HepG2 (cell line): Measurements from ENCODE around the gene EEPD1. TPM values are rescaled to one million over a fixed set of nuclear protein-coding genes. Genes with fewer than 3 reads are reported as not detected.

Source experiments
- ATAC-seq: fragments of 200-7000 bp; cut with Tn5 transposase; 3 replicates; pipeline ENCODE4 v1.9.1; 2020; ENCODE audit warnings: mild to moderate bottlenecking, moderate library complexity
- BruUV-seq: library from RNA; stranded (reverse); fragments of 400-500 nt; replicated peaks from 2 replicates; lab custom pipeline; 2021; lab: Mats Ljungman, UMichigan
- CTCF ChIA-PET: fragments of 300-600 bp; formaldehyde crosslinking; extraction: SDS; loops from one replicate; lab custom pipeline; 2021; ENCODE audit warnings: low total read pairs, inconsistent platforms, low intra/inter-chr PET ratio; lab: Yijun Ruan, JAX
- POLR2A ChIA-PET: fragments of 350-600 bp; sonication (Branson Sonifier 250); formaldehyde crosslinking; loops from one replicate; lab custom pipeline; 2020; ENCODE audit warnings: antibody characterized with exemption, inconsistent platforms; lab: Yijun Ruan, JAX
- DNase-seq: peaks from one replicate; pipeline ENCODE4 v3.0.0-alpha.2; 2015; ENCODE audit warnings: low spot score
- FAIRE-seq: peaks from 3 replicates; lab custom pipeline; 2011; peaks lifted over from hg19 to GRCh38; lab: Jason Lieb, UNC
- H2AFZ ChIP-seq: one replicate; pipeline ENCODE4 v1.6.1; 2011; ENCODE audit warnings: low read length, inconsistent platforms
- H3K27ac ChIP-seq: fragments of 300-600 bp; 3 replicates; pipeline ENCODE4 v1.8.0; 2011; ENCODE audit warnings: mixed run types, mild to moderate bottlenecking, mixed read lengths, low read length, inconsistent platforms; ENCODE audit not compliant: insufficient read depth; ENCODE audit errors: extremely low read length
- H3K27me3 ChIP-seq, 2 experiments: fragments of 200-600 bp in 1 of 2; 2 replicates in 1 of 2; 3 replicates in 1 of 2; pipeline versions ENCODE4 v1.6.0 to v1.8.0; 2011; ENCODE audit warnings: low read length in 2 of 2, mild to moderate bottlenecking in 2 of 2, moderate library complexity in 2 of 2, inconsistent platforms in 1 of 2; ENCODE audit not compliant: insufficient read depth in 2 of 2, control insufficient read depth in 1 of 2
- H3K36me3 ChIP-seq, 2 experiments: fragments of 200-600 bp in 1 of 2; replicated peaks in 1 of 2; 2 replicates in 1 of 2; 3 replicates in 1 of 2; pipeline versions ENCODE4 v1.5.1 to v1.8.0; 2011; ENCODE audit warnings: low read length in 2 of 2, inconsistent platforms in 1 of 2; ENCODE audit not compliant: insufficient read depth in 2 of 2, control insufficient read depth in 1 of 2
- H3K4me1 ChIP-seq: 2 replicates; pipeline ENCODE4 v1.5.1; 2012; ENCODE audit warnings: low read length, inconsistent platforms; ENCODE audit not compliant: insufficient read depth
- H3K4me2 ChIP-seq: 2 replicates; pipeline ENCODE4 v1.6.0; 2011; ENCODE audit warnings: low read depth, low read length, inconsistent platforms
- H3K4me3 ChIP-seq, 3 experiments: fragments of 200-600 bp in 1 of 3; sonication (generic), shearing (Covaris generic) in 1 of 3; replicated peaks in 1 of 3; 2 replicates each; pipeline ENCODE4 v1.5.1; 2011 to 2016; ENCODE audit warnings: low read length in 3 of 3, inconsistent platforms in 2 of 3, low read depth in 2 of 3, mild to moderate bottlenecking in 2 of 3, control low read depth in 1 of 3, mixed read lengths in 1 of 3; ENCODE audit not compliant: insufficient read depth in 1 of 3
- H3K79me2 ChIP-seq: one replicate; pipeline ENCODE4 v1.6.1; 2011; ENCODE audit warnings: low read length, inconsistent platforms; ENCODE audit not compliant: insufficient read depth
- H3K9ac ChIP-seq: 2 replicates; pipeline ENCODE4 v1.6.0; 2011; ENCODE audit warnings: mild to moderate bottlenecking, low read depth, low read length, inconsistent platforms; ENCODE audit not compliant: insufficient read depth
- H3K9me3 ChIP-seq: 2 replicates; pipeline ENCODE4 v1.5.1; 2012; ENCODE audit warnings: mild to moderate bottlenecking, low read length
- H4K20me1 ChIP-seq: 2 replicates; pipeline ENCODE4 v1.6.0; 2011; ENCODE audit warnings: inconsistent platforms, mild to moderate bottlenecking, low read length, moderate library complexity; ENCODE audit not compliant: insufficient read depth
- MED1 ChIP-seq: sonication (generic); formaldehyde crosslinking; IDR thresholded peaks from 2 replicates; pipeline ENCODE4 v1.4.0; 2020; ENCODE audit warnings: missing genetic modification reagents
- PCBP2 ChIP-seq: fragments of 200-400 bp; formaldehyde crosslinking; optimal IDR thresholded peaks from 2 replicates; pipeline ENCODE3; 2018; ENCODE audit warnings: low read length, low read depth; ENCODE audit not compliant: poor library complexity, severe bottlenecking
- ZNF503 ChIP-seq: sonication (generic); formaldehyde crosslinking; IDR thresholded peaks from 2 replicates; pipeline ENCODE4 v1.4.0; 2020; ENCODE audit warnings: missing genetic modification reagents
- ZNF614 ChIP-seq: IDR thresholded peaks from 2 replicates; pipeline ENCODE4 v1.6.1; 2018; ENCODE audit warnings: missing biosample characterization, missing genetic modification reagents, inconsistent platforms, borderline replicate concordance
- ZNF772 ChIP-seq: sonication (generic); formaldehyde crosslinking; IDR thresholded peaks from 2 replicates; pipeline ENCODE4 v1.5.0; 2020; ENCODE audit warnings: mild to moderate bottlenecking, missing genetic modification reagents
- WGBS: methylation state at CpG from one replicate; pipeline ENCODE4 v1.1.6; 2017; ENCODE audit warnings: low lambda C conversion rate; 5-methylcytosine and 5-hydroxymethylcytosine counted together
- in situ Hi-C: cut with HindIII; loops from 2 replicates; pipeline ENCODE4 v1.10.0; 2017; ENCODE audit warnings: low pct_unique_long_range_greater_than_20kb; ENCODE audit not compliant: extremely low pct_ligation_motif_present
- intact Hi-C: fragments of 100-400 bp; cut with micrococcal nuclease; formaldehyde crosslinking; loops from one replicate; pipeline ENCODE4 v1.10.0; 2022; ENCODE audit not compliant: unreplicated experiment
- polyA plus RNA-seq, 8 experiments: library from polyadenylated mRNA; depleted of rRNA in 3 of 8; stranded (reverse) in 7 of 8; unstranded in 1 of 8; fragments of >200 nt; fragmentation: Illumina TruSeq in 4 of 8; extraction: Trizol in 4 of 8; gene quantifications; 2 replicates each; pipeline versions ENCODE4 v1.2.1 to v1.2.3, GENCODE V29; 2011 to 2016; ENCODE audit warnings: low read depth in 4 of 8, missing spikeins in 1 of 8, mixed read lengths in 1 of 8; ENCODE audit not compliant: insufficient read depth in 1 of 8
- total RNA-seq, 5 experiments: library from RNA; depleted of rRNA; stranded (reverse); fragments of >200 nt; fragmentation: Illumina TruSeq; extraction: Trizol; gene quantifications; 2 replicates each; pipeline ENCODE4 v1.2.3, GENCODE V29; 2016; ENCODE audit warnings: low read depth in 1 of 5
- TF ChIP-seq, protein P1 (sequence below): sonication (generic); IDR thresholded peaks from 2 replicates; pipeline ENCODE4 v1.6.1; 2016; ENCODE audit warnings: low read depth, borderline replicate concordance
- TF ChIP-seq, protein P2 (sequence below): IDR thresholded peaks from 2 replicates; pipeline ENCODE4 v1.6.1; 2016; ENCODE audit warnings: missing biosample characterization, missing genetic modification reagents, low read depth

EEPD1 gene
- total and polyA plus RNA-seq, 2 of the 13 experiments (the other 11 are each of a cell fraction or from before 2014, with no cell fraction given), result 10.1 to 16.4 TPM

DNA sequence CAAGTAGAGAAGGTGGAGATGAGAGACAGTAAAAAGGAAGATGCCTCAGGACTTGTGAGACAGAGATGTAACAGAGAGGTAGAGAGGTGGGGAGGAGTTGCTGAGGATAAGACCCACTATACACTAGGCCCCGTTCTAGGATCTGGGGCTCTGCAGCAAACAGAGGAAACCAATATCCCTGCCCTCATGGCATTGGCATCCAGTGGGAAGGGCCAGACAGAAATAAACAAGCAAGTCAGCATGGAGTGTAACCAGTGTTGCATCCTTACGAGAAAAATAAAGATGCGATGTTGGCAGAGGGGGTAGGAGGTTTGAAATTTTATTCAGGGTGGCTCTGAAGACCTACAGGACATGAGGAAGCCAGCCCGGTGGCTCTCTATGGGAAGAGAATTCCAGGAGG lies 22.0 kb upstream of the EEPD1 start:
- intact Hi-C loops, result no loop called here
- WGBS, result 17% methylated on average over 4 of the region's 4 CpGs

More for the DNA sequence above, 22.0 kb upstream of the EEPD1 start:
- POLR2A ChIA-PET, result interaction anchor here (0.8 to 1.2 kb wide), 2 partner anchors 27 to 156 kb away, joined by 3 read pairs; no protein-coding TSS in a partner anchor
- no peaks in the 10 kb centered on the region for H3K9me3 ChIP-seq
- peak overlapping the region; percentile 0; the same call in 1 of the 2 replicates for H3K9ac ChIP-seq
- BruUV-seq, result no TSS peak
- FAIRE-seq, result no peak
- H3K27ac ChIP-seq, result no peak overlapping the region
- DNase-seq, result no peak
- H3K4me2 ChIP-seq, result peak overlapping the region; percentile 44
- in situ Hi-C loops, result no loop called here
- TF ChIP-seq, protein P1, sequence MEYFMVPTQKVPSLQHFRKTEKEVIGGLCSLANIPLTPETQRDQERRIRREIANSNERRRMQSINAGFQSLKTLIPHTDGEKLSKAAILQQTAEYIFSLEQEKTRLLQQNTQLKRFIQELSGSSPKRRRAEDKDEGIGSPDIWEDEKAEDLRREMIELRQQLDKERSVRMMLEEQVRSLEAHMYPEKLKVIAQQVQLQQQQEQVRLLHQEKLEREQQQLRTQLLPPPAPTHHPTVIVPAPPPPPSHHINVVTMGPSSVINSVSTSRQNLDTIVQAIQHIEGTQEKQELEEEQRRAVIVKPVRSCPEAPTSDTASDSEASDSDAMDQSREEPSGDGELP, result no peak
- TF ChIP-seq ZNF503 (CRISPR knock-in tag), result no peak
- TF ChIP-seq ZNF772 (CRISPR knock-in tag), result no peak
- TF ChIP-seq MED1, result no peak
- no peak for TF ChIP-seq PCBP2
- no peak for TF ChIP-seq ZNF614 (CRISPR knock-in tag)
- TF ChIP-seq, protein P2, sequence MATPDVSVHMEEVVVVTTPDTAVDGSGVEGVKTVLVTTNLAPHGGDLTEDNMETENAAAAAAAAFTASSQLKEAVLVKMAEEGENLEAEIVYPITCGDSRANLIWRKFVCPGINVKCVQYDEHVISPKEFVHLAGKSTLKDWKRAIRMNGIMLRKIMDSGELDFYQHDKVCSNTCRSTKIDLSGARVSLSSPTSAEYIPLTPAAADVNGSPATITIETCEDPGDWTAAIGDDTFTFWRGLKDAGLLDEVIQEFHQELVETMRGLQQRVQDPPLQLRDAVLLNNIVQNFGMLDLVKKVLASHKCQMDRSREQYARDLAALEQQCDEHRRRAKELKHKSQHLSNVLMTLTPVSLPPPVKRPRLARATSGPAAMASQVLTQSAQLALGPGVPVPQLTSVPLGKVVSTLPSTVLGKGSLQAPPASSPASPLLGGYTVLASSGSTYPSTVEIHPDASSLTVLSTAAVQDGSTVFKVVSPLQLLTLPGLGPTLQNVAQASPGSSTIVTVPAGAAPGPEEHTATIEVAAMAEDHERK (CRISPR knock-in tag), result no peak
- TF ChIP-seq, all 625 proteins: peak for 0
- peak; percentile 21; the same call in 1 of the 3 replicates for ATAC-seq
- Histone ChIP-seq H3K27me3 (peaks cover 1 to 11% of the 10 kb centered on the region in 2 experiments; a peak in 3 of 5 replicates), H3K79me2 (no peaks in the 10 kb centered on the region), H2AFZ (no peak overlapping the region), H3K4me1 (peaks cover 36% of the 10 kb centered on the region), H3K4me3 (peak overlapping the region in 1 of 3 experiments; percentile 13; a peak in 1 of 6 replicates), H4K20me1 (no peaks in the 10 kb centered on the region), H3K36me3 (no peaks in the 10 kb centered on the region)
- CTCF ChIA-PET, result no interaction called here
